D721Med (cell line): ENCODE measurements around the gene PPM1D.
A peak's percentile ranks its signal among the peaks of the same experiment; 100 is the strongest.

Experiments
- DNase-seq: peaks from one replicate; pipeline ENCODE4 v3.0.0; 2011; ENCODE audit warnings: low spot score; ENCODE audit not compliant: insufficient read length
- FAIRE-seq: peaks from 2 replicates; lab custom pipeline; 2011; peaks lifted over from hg19 to GRCh38; lab: Jason Lieb, UNC
- CTCF ChIP-seq: IDR thresholded peaks from 2 replicates; pipeline ENCODE4 v1.5.1; 2012; ENCODE audit warnings: mild to moderate bottlenecking, control low read depth; ENCODE audit not compliant: insufficient read depth; ENCODE audit errors: missing control alignments

PPM1D gene

DNA sequence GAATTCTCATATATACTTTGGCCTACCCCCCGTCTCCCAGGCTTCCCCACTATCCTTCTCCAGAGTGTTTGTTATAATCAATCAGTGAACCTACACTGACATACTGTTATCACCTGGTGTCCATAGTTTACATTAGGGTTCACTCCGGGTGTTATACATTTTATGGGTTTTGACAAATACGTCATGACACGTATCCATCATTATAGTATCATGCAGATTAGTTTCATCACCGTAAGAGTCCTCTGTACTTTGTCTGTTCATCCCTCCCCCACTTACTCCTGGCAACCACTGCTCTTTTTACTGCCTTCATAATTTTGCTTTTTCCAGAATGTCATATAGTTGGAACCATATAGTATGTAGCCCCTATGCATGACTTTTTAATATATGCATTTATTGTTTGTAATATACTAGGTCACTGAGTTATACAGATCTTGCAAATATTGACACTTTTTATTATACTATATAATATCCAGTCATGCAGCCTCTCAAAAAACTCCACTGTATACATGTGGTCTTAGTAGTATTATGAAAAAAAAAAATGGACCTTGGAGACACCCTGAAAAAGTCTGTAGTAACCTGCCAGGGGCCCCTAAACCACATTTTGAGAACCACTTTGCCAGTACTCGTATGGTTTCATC is 28.4 kb downstream of the PPM1D start:
- DNase-seq: no peak
- FAIRE-seq: no peak
- no peak for TF ChIP-seq CTCF

DNA sequence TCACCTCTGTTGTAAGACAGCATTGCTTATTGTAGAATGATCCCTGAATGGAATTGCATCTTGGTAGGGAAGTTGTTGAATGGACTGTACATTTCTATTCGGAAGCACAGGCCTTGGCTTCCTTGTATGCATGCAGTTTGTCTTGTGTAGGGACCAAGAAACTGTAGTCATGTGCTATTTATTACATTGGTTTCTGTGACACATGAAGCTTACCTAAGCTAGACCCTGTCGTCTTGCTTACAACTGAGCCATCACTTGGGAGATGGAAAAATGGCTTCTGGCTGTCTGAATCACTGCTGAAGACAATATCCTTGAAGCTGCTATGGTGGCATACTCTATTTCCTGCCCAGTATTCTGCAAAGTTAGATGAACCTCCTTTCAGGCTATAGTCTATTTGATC is 29.1 kb downstream of the PPM1D start:
- no peak for TF ChIP-seq CTCF
- FAIRE-seq (no peak), DNase-seq (no peak)

DNA sequence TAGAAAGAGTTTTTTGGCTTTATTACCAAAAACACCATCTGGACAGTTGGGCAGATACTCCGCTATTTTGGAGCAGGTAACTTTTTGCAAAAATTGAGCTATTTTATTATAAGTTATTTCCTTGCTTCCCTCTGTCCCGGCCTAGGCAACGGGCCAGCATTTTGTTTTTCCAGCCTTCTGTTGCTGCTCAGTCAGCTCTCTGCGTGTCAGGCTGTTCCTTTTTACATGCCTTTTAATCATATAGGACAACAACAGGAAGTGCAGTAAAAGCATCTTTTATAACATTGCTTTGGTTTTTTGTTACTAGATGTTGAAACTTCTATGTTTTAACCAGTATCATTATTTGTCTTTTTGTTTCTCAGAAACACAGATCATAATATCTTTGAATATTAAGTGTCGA is 30.4 kb downstream of the PPM1D start:
- FAIRE-seq (no peak), DNase-seq (no peak)
- TF ChIP-seq CTCF: no peak

DNA sequence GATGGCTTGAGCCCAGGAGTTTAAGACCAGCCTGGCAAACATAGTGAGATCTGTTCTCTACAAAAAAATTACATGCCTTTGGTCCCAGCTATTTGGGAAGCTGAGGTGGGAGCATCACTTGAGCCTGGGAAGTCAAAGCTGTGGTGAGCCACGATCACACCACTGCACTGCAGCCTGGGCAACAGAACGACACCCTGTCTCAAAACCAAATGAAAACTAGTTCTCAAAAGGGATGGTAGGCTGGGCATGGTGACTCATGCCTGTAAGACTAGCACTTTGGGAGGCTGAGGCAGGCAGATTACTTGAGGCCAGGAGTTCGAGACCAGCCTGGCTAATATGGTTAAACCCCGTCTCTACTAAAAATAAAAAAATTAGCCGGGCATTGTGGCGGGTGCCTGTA is 31.1 kb downstream of the PPM1D start:
- TF ChIP-seq CTCF: no peak
- no peak for FAIRE-seq
- no peak for DNase-seq

GRCh38 chr17:60637683-60638082 is 37.7 kb downstream of the PPM1D start:
- no peak for FAIRE-seq
- no peak for TF ChIP-seq CTCF
- no peak for DNase-seq

DNA sequence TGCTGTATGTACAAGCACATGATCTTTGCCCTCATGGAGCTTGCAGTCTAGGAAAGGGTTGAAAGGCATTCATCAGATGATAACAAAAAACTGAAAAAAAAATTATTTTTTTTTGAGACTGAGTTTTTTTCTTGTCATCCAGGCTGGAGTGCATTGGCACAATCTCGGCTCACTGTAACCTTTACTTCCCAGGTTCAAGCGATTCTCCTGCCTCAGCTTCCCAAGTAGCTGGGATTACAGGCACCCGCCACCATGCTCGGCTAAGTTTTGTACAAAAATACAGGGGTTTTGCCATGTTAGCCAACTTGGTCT is 39.0 kb downstream of the PPM1D start:
- FAIRE-seq (no peak), DNase-seq (no peak)
- no peak for TF ChIP-seq CTCF

GRCh38 chr17:60640503-60640902 is 40.5 kb downstream of the PPM1D start:
- DNase-seq: no peak
- TF ChIP-seq CTCF: peak; percentile 20
- no peak for FAIRE-seq
